Measurements from ENCODE around the gene REXO2.

DNA sequence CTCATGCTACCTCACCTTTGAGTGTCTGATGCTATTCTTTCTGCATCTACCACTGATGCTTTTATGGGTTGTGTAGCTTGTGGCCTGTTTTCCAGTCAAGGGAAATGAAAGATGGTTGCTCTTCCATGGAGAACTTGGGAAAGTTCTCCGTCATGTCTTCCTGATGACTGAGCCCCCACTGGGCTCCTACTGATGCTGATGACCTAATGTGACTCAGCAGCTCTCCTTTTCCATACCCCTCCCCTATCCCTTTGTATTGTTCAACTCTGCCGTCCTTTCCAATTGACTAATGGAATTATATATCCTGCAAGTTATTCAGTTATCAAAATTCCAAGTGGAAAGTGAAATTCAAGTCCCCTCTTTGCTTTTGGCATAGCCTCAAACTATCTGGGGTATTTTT is 44.7 kb downstream of the REXO2 start:
- TF ChIP-seq, protein P1, sequence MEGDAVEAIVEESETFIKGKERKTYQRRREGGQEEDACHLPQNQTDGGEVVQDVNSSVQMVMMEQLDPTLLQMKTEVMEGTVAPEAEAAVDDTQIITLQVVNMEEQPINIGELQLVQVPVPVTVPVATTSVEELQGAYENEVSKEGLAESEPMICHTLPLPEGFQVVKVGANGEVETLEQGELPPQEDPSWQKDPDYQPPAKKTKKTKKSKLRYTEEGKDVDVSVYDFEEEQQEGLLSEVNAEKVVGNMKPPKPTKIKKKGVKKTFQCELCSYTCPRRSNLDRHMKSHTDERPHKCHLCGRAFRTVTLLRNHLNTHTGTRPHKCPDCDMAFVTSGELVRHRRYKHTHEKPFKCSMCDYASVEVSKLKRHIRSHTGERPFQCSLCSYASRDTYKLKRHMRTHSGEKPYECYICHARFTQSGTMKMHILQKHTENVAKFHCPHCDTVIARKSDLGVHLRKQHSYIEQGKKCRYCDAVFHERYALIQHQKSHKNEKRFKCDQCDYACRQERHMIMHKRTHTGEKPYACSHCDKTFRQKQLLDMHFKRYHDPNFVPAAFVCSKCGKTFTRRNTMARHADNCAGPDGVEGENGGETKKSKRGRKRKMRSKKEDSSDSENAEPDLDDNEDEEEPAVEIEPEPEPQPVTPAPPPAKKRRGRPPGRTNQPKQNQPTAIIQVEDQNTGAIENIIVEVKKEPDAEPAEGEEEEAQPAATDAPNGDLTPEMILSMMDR (IDR thresholded peaks at IDR 0.05), result no peak
- no peak for TF ChIP-seq EP300 (IDR thresholded peaks at IDR 0.05)
- TF ChIP-seq POLR2A (IDR thresholded peaks at IDR 0.05), result no peak
